GM23338 (cell line): ENCODE results near the gene KIAA1671.

Experiments
- EZH2 ChIP-seq: fragments of 200-600 bp; sonication (generic); IDR thresholded peaks from one replicate; pipeline ENCODE4 v1.8.0; 2017; ENCODE audit warnings: antibody characterized with exemption, mild to moderate bottlenecking, low read depth; ENCODE audit not compliant: unreplicated experiment
- POLR2AphosphoS5 ChIP-seq: IDR thresholded peaks from 2 replicates; pipeline ENCODE4 v1.6.1; 2016; ENCODE audit warnings: antibody characterized with exemption, low read depth
- TF ChIP-seq, protein P1 (sequence below), 2 experiments: fragments of 200-600 bp in 1 of 2; sonication (generic) in 1 of 2; conservative IDR thresholded peaks; 2 replicates each; pipeline versions ENCODE4 v1.5.1 to v1.6.1; 2016 to 2017; ENCODE audit warnings: antibody characterized with exemption in 2 of 2, low read depth in 2 of 2, mild to moderate bottlenecking in 2 of 2, moderate library complexity in 1 of 2
- TF ChIP-seq, protein P2 (sequence below): IDR thresholded peaks from one replicate; pipeline ENCODE4 v1.6.1; 2018; ENCODE audit warnings: antibody characterized with exemption; ENCODE audit not compliant: unreplicated experiment

DNA sequence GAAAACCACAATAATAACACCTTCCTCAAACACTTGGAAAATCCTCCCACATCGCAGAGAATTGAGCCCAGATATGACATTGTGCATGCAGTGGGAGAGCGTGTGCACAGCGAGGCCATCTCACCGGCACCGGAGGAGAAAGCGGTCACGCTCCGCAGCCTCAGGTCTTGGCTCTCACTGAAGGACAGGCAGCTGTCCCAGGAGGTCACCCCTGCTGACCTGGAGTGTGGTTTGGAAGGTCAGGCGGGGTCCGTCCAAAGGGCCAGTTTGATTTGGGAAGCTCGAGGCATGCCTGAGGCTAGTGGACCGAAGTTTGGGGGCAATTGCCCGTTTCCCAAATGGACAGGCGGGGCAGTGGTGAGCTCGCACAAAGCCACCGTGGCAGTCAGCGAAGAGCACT is 86.7 kb downstream of the KIAA1671 start:
- TF ChIP-seq, protein P1, sequence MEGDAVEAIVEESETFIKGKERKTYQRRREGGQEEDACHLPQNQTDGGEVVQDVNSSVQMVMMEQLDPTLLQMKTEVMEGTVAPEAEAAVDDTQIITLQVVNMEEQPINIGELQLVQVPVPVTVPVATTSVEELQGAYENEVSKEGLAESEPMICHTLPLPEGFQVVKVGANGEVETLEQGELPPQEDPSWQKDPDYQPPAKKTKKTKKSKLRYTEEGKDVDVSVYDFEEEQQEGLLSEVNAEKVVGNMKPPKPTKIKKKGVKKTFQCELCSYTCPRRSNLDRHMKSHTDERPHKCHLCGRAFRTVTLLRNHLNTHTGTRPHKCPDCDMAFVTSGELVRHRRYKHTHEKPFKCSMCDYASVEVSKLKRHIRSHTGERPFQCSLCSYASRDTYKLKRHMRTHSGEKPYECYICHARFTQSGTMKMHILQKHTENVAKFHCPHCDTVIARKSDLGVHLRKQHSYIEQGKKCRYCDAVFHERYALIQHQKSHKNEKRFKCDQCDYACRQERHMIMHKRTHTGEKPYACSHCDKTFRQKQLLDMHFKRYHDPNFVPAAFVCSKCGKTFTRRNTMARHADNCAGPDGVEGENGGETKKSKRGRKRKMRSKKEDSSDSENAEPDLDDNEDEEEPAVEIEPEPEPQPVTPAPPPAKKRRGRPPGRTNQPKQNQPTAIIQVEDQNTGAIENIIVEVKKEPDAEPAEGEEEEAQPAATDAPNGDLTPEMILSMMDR (conservative IDR thresholded peaks at IDR 0.05; ENCODE audit: low read depth in 2 of 2), result no peak
- no peak for TF ChIP-seq EZH2
- TF ChIP-seq POLR2AphosphoS5, result no peak
- TF ChIP-seq, protein P2, sequence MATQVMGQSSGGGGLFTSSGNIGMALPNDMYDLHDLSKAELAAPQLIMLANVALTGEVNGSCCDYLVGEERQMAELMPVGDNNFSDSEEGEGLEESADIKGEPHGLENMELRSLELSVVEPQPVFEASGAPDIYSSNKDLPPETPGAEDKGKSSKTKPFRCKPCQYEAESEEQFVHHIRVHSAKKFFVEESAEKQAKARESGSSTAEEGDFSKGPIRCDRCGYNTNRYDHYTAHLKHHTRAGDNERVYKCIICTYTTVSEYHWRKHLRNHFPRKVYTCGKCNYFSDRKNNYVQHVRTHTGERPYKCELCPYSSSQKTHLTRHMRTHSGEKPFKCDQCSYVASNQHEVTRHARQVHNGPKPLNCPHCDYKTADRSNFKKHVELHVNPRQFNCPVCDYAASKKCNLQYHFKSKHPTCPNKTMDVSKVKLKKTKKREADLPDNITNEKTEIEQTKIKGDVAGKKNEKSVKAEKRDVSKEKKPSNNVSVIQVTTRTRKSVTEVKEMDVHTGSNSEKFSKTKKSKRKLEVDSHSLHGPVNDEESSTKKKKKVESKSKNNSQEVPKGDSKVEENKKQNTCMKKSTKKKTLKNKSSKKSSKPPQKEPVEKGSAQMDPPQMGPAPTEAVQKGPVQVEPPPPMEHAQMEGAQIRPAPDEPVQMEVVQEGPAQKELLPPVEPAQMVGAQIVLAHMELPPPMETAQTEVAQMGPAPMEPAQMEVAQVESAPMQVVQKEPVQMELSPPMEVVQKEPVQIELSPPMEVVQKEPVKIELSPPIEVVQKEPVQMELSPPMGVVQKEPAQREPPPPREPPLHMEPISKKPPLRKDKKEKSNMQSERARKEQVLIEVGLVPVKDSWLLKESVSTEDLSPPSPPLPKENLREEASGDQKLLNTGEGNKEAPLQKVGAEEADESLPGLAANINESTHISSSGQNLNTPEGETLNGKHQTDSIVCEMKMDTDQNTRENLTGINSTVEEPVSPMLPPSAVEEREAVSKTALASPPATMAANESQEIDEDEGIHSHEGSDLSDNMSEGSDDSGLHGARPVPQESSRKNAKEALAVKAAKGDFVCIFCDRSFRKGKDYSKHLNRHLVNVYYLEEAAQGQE, result no peak
